Choroid plexus epithelial cell (primary cell): ENCODE results near the gene ZMIZ1.
A peak's percentile ranks its signal among the peaks of the same experiment; 100 is the strongest.

ENCODE experiments used
- DNase-seq: peaks from one replicate; pipeline ENCODE4 v3.0.0-alpha.2; 2010; ENCODE audit warnings: low read depth
- H3K4me3 ChIP-seq: 2 replicates; pipeline ENCODE4 v1.5.1; 2011; ENCODE audit warnings: low read depth, mild to moderate bottlenecking, control low read depth, low read length, moderate library complexity
- TF ChIP-seq, protein P1 (sequence below): conservative IDR thresholded peaks from 2 replicates; pipeline ENCODE4 v1.5.1; 2011; ENCODE audit warnings: low read depth, mild to moderate bottlenecking, control low read depth, inconsistent platforms, low read length, moderate library complexity

Gene ZMIZ1

DNA sequence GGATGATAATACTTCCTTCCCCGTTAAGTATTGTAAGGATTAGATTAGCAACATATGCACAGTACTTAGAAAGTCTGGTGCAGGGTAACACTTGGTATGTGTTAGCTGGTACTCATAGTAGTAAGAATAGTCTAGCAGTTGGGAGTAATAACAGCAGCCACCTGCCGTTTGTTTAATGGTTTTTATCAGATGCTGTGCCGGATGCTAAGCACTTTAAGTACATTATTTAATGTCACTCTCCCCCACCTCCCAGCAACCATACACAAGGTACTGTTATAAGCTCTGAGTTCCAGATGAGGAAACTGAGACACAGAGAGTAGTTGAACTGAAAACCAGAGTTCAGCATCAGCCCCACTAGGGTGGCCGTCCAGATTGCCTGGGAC is 60.1 kb downstream of the ZMIZ1 start:
- no peak overlapping the region for H3K4me3 ChIP-seq
- TF ChIP-seq, protein P1, sequence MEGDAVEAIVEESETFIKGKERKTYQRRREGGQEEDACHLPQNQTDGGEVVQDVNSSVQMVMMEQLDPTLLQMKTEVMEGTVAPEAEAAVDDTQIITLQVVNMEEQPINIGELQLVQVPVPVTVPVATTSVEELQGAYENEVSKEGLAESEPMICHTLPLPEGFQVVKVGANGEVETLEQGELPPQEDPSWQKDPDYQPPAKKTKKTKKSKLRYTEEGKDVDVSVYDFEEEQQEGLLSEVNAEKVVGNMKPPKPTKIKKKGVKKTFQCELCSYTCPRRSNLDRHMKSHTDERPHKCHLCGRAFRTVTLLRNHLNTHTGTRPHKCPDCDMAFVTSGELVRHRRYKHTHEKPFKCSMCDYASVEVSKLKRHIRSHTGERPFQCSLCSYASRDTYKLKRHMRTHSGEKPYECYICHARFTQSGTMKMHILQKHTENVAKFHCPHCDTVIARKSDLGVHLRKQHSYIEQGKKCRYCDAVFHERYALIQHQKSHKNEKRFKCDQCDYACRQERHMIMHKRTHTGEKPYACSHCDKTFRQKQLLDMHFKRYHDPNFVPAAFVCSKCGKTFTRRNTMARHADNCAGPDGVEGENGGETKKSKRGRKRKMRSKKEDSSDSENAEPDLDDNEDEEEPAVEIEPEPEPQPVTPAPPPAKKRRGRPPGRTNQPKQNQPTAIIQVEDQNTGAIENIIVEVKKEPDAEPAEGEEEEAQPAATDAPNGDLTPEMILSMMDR = no peak
- DNase-seq = no peak

DNA sequence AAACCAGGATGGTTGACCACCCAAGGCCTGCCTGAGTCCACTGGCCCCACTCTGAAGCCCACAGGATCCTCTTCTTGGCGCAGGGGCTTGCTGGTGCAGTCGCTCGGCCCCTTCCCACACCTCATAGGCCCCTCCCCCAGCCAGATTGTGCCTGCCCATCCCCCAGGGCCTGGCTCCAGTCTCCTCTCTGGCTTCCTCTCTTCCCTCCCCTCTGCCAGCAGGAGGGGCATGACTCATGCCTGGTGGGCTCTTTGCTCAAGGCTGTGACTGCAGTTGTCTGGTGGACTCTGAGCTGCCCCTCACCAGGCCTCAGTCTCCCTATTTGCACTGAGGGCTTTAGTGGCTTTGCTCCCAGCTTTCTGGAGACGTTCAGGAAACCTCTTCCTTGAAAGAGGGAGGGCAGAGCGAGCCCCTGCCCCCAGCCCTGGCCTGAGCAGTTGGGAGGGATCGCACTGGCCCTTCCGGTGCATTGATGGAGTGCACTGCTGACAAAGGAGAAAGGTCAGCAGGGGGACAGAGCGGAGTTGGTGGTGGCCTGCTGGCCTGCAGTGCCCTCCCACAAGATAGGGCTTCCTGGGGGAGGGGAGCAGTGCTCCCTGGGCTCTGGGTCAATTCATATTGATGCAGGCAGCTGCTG is 60.7 kb downstream of the ZMIZ1 start:
- peak; percentile 61 for DNase-seq
- no peak overlapping the region for H3K4me3 ChIP-seq
- TF ChIP-seq, protein P1 = peak; percentile 28

DNA sequence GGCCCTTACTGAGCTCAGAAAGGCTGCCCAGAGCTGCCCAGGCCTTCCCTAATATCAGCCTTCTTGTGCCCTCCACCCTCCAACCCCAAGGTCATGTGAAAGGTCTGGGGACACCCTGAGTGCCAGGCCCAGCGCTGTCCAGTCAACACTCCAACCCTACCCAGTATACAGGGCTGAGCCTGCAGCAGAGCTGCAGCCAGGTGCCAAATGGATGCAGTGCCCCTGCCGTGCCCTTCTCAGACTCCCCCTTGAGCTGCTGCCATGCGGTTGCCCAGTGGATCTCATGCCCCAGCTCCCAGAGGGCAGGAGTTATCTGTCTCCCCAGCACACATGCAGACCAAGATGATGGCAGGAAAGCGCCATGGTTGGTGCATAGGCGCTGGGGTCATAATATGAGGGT is 61.5 kb downstream of the ZMIZ1 start:
- TF ChIP-seq, protein P1 = no peak
- no peak for DNase-seq
- no peak overlapping the region for H3K4me3 ChIP-seq

DNA sequence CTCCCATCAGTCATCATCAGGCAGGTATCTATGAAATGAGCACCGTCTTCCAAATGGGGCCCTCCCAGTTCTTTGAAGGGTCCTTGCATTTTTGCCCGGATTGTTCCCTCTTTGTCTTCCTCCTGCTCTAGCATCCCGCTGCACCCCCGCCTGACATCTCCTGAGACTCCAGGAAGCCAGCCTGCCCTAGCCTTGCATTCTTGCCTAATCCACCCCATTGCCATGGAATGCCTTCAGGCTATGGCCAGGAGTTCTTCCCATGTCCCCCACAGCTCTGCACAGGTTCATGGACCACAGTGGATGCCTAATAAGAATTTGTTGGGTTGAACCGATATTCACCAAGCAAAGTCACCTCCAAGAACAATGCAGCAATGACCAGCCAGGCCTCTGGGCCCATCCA is 62.1 kb downstream of the ZMIZ1 start:
- no peak for DNase-seq

DNA sequence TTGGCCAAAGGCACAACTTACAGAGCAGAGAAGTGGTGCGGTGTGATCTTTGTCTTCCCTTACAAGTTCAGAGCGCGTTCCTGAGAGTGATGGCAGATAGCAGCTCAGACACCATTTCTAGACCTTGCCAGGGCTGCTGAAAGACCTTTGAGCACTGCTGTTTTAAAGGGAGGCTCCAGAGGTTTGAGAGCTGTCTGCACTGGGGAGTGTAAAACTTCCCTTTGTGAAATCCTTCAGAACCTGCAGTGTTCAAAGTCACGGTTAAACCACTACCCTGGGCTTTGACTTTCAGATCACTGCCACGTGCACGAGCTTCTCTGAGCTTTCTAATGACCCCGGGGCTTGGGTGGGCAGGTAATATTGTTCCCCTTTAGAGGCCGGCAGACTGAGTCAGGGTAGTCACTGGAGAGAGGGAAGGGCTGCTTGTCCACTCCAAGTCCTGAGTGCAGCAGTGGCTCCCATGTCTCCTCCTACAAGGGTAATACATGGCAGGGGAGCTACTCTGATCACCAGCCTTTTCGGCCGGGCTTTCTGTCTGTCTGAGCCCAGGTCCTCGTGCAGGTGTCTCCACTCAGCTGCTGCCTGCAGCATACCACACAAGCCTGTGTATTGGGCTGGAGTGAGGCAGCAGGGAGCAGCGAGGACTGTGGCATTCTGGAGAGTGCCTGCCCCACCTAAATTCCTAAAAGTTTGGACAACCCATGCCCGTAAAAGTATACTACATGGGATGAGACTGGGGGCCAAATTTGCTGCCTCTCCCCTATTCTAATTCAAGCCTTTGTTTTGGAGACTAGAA is 63.3 kb downstream of the ZMIZ1 start:
- H3K4me3 ChIP-seq = no peak overlapping the region
- TF ChIP-seq, protein P1 = no peak
- DNase-seq = no peak

More for the DNA sequence above, 62.1 kb downstream of the ZMIZ1 start:
- no peak overlapping the region for H3K4me3 ChIP-seq
- TF ChIP-seq, protein P1 = no peak

DNA sequence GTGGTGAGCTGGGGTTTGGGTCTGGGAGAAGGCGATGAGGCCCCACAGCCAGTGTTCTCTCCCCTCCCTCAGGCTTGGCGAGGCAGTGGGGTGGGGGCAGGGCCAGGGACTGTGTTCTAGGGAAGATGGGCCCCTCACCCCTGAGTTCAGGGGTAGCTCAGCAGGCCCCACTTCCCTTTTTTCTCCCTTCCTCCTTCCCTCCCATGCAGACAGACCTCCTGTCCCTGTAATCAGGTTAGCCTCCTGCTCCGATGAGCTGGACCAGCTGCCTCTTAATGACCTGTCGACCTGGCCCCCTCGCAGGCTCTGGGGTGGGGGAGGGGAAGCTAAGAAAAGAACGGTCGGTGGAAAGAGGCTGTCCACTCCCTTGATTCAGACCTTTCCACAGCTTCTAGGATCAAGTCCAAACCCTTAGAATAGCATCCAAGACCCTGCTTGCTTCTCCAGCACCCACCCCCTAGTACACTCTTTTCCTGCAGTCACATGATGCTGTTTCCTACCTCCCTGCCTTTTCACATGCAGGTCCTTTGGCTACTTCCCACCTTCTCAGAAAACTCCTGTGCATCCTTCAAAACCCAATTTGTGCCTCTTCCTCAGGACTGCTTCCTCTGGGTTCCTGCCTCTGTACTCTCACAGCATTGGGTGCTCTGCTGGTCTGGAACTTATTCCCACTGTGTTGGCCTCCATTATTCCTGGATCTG is 64.1 kb downstream of the ZMIZ1 start:
- TF ChIP-seq, protein P1 = no peak
- H3K4me3 ChIP-seq = no peak overlapping the region
- no peak for DNase-seq
